ENCODE data around the gene OPN4. TPM values are rescaled to one million over a fixed set of nuclear protein-coding genes. Genes with fewer than 3 reads are reported as not detected.

OPN4 gene
- total RNA-seq, 6 experiments from 2014 or later: not detected

GRCh38 chr10:86715156-86715795, 60.9 kb downstream of the OPN4 start:
- intact Hi-C loops (cut with DNase I): no loop called here
- DNase-seq: no peak
- no peaks in the 10 kb centered on the region for H3K4me1 ChIP-seq
- no peaks in the 10 kb centered on the region for H3K27me3 ChIP-seq
- H3K4me3 ChIP-seq: no peak overlapping the region
- no peak overlapping the region for H3K27ac ChIP-seq
- ATAC-seq: no peak
- no peaks in the 10 kb centered on the region for H3K9me3 ChIP-seq
- no peaks in the 10 kb centered on the region for H3K36me3 ChIP-seq
- TF ChIP-seq POLR2A (IDR thresholded peaks at IDR 0.05): no peak
- TF ChIP-seq, protein P1, sequence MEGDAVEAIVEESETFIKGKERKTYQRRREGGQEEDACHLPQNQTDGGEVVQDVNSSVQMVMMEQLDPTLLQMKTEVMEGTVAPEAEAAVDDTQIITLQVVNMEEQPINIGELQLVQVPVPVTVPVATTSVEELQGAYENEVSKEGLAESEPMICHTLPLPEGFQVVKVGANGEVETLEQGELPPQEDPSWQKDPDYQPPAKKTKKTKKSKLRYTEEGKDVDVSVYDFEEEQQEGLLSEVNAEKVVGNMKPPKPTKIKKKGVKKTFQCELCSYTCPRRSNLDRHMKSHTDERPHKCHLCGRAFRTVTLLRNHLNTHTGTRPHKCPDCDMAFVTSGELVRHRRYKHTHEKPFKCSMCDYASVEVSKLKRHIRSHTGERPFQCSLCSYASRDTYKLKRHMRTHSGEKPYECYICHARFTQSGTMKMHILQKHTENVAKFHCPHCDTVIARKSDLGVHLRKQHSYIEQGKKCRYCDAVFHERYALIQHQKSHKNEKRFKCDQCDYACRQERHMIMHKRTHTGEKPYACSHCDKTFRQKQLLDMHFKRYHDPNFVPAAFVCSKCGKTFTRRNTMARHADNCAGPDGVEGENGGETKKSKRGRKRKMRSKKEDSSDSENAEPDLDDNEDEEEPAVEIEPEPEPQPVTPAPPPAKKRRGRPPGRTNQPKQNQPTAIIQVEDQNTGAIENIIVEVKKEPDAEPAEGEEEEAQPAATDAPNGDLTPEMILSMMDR (IDR thresholded peaks at IDR 0.05): no peak
- 70% methylated on average over 3 of the region's 6 CpGs for WGBS (ENCODE audit: insufficient coverage, low coverage, low lambda C conversion rate, missing lambda C conversion rate)

DNA sequence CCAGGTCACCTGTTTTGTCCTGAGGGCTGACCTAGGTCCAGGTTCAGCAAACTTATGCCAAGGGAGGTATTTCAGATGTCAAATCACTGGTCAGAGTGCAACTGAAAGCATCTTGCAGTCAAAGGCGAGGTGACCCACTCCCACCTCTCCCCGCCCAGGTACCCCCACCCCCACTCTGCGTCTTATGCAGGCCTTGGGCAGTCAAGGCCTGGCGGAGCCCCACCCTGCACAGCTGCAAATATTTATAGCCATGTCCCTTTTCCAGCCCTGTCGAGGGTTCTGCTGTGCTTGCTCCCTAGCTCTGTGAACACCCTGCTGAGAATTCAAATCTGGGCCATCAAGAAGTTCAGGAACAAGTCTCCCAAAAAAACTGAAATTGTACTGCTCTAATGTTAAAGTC, 61.5 kb downstream of the OPN4 start:
- no peak overlapping the region for H3K27ac ChIP-seq
- H3K4me1 ChIP-seq: no peaks in the 10 kb centered on the region
- TF ChIP-seq POLR2A (IDR thresholded peaks at IDR 0.05): no peak
- TF ChIP-seq, protein P1 (IDR thresholded peaks at IDR 0.05): no peak
- H3K27me3 ChIP-seq: no peaks in the 10 kb centered on the region
- H3K36me3 ChIP-seq: no peaks in the 10 kb centered on the region
- 0% methylated on average over 1 of the region's 5 CpGs for WGBS (ENCODE audit: insufficient coverage, low coverage, low lambda C conversion rate, missing lambda C conversion rate)
- H3K4me3 ChIP-seq: no peak overlapping the region
- DNase-seq (no peak), ATAC-seq (no peak)
- intact Hi-C loops (cut with DNase I): no loop called here
- no peaks in the 10 kb centered on the region for H3K9me3 ChIP-seq

Other genes with a start within 250 kb of the OPN4 start
- 10 to 100 TPM; 13.4 to 21.3 (median 18.8) TPM for gene WAPL, start 132.8 kb upstream of the OPN4 start, total RNA-seq
- gene LDB3, start 14.0 kb downstream of the OPN4 start, total RNA-seq: under 1 TPM; 0.07 to 0.29 (median 0.12) TPM
- 10 to 100 TPM in 5 of 6 experiments, 1 to 10 TPM in 1; 9.9 to 20.4 (median 12.4) TPM for gene BMPR1A, start 102.1 kb downstream of the OPN4 start, total RNA-seq